NCI-H1436 (cell line): ENCODE measurements around the gene METTL14.

Experiments
- DNase-seq: peaks from one replicate; lab custom pipeline; 2025; lab: John Stamatoyannopoulos, UW

METTL14 gene

GRCh38 chr4:118759481-118759880, 74.3 kb downstream of the METTL14 start:
- no peak for DNase-seq

- DNase-seq: no peak
These were observed 74.9 kb downstream of the METTL14 start for GRCh38 chr4:118760092-118760491.

GRCh38 chr4:118760493-118760892, 75.3 kb downstream of the METTL14 start:
- DNase-seq: no peak

GRCh38 chr4:118761397-118762016, 76.3 kb downstream of the METTL14 start:
- DNase-seq: no peak

- DNase-seq: no peak
These were observed 77.0 kb downstream of the METTL14 start for GRCh38 chr4:118762155-118762554.

GRCh38 chr4:118762730-118763477, 77.7 kb downstream of the METTL14 start:
- DNase-seq: no peak
